ENCODE results near the gene LPO.

DNA sequence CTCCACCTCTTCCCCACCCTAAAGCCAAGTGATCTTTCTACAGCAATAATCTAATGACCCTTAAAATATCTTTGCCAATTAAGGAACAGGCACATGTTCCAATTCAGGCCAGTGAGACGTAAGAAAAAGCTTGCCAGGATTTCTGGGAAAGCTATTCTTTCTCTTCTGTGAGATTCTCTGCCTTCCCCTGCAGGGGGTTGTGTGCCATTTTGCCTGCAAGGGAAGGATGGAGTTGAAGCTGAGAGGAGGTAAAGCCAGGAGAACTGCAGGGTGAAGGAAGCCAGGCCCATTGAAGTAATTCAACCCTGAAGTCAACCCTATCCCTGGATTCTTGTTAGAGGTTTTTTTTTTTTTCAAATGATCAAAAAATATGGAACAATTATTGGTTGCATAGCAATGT is 9.0 kb upstream of the LPO start:
- TF ChIP-seq CTCF (conservative IDR thresholded peaks at IDR 0.05 in 1 of 2, IDR thresholded peaks at IDR 0.05 in 1 of 2; ENCODE audit: low read depth in 1 of 2, low read length in 2 of 2): no peak
- TF ChIP-seq EZH2 (IDR thresholded peaks at IDR 0.05; ENCODE audit: low read length, missing control alignments): no peak
